ENCODE results near the gene SULF2. TPM values are rescaled to one million over a fixed set of nuclear protein-coding genes. Genes with fewer than 3 reads are reported as not detected.

SULF2 gene
- total and polyA plus RNA-seq, 9 of the 15 experiments (the other 6 are each of a cell fraction or from before 2014, with no cell fraction given), result 0.33 TPM; not detected in 8

DNA sequence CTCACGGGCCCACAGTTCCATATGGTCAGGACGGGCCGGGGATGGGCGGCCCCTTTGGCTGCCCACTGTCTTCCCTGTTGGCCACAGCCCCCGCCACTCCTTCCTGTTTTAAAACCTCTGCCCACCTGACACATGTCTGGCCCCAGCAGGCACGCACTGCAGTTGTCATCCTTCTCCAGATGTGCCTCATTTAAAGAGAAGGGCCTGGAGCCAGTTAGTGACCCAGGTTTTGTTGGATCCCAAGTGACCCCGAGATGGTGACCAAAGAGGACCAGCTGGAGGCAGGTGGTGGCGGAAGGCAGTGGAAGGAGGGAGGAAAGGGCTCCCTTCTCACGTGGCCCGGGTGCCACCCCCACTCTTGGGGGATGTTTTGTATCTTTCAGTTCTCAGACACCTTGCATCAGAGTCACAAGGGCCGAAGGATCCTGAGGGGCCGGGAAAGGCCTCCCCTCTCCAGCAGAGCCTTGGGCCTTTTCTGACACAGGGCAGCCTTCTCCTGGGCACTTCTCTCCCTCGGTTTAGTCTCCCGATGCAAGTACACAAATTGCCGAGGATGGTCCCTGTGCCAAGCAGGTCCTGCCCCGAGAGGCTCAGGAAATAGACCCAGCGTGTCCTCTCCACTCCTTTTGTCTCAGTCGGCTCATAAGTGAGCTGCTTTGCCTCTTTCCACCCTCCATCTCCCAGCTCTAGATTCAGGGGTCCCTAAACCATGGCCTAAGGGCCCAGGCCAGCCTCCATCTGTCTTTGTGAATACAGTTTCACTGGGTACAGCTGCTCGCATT, 117.6 kb downstream of the SULF2 start:
- intact Hi-C loops (cut with micrococcal nuclease), result no loop called here
- DNase-seq (ENCODE audit: extremely low read depth in 1 of 4, low spot score in 3 of 4), result no peak
- BruUV-seq (replicated peaks), result no TSS peak
- TF ChIP-seq, protein P1, sequence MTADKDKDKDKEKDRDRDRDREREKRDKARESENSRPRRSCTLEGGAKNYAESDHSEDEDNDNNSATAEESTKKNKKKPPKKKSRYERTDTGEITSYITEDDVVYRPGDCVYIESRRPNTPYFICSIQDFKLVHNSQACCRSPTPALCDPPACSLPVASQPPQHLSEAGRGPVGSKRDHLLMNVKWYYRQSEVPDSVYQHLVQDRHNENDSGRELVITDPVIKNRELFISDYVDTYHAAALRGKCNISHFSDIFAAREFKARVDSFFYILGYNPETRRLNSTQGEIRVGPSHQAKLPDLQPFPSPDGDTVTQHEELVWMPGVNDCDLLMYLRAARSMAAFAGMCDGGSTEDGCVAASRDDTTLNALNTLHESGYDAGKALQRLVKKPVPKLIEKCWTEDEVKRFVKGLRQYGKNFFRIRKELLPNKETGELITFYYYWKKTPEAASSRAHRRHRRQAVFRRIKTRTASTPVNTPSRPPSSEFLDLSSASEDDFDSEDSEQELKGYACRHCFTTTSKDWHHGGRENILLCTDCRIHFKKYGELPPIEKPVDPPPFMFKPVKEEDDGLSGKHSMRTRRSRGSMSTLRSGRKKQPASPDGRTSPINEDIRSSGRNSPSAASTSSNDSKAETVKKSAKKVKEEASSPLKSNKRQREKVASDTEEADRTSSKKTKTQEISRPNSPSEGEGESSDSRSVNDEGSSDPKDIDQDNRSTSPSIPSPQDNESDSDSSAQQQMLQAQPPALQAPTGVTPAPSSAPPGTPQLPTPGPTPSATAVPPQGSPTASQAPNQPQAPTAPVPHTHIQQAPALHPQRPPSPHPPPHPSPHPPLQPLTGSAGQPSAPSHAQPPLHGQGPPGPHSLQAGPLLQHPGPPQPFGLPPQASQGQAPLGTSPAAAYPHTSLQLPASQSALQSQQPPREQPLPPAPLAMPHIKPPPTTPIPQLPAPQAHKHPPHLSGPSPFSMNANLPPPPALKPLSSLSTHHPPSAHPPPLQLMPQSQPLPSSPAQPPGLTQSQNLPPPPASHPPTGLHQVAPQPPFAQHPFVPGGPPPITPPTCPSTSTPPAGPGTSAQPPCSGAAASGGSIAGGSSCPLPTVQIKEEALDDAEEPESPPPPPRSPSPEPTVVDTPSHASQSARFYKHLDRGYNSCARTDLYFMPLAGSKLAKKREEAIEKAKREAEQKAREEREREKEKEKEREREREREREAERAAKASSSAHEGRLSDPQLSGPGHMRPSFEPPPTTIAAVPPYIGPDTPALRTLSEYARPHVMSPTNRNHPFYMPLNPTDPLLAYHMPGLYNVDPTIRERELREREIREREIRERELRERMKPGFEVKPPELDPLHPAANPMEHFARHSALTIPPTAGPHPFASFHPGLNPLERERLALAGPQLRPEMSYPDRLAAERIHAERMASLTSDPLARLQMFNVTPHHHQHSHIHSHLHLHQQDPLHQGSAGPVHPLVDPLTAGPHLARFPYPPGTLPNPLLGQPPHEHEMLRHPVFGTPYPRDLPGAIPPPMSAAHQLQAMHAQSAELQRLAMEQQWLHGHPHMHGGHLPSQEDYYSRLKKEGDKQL (CRISPR knock-in tag; IDR thresholded peaks at IDR 0.05; ENCODE audit: borderline replicate concordance), result no peak
- no peak for TF ChIP-seq GTF2E2 (tag; IDR thresholded peaks at IDR 0.05)
- TF ChIP-seq, protein P2, sequence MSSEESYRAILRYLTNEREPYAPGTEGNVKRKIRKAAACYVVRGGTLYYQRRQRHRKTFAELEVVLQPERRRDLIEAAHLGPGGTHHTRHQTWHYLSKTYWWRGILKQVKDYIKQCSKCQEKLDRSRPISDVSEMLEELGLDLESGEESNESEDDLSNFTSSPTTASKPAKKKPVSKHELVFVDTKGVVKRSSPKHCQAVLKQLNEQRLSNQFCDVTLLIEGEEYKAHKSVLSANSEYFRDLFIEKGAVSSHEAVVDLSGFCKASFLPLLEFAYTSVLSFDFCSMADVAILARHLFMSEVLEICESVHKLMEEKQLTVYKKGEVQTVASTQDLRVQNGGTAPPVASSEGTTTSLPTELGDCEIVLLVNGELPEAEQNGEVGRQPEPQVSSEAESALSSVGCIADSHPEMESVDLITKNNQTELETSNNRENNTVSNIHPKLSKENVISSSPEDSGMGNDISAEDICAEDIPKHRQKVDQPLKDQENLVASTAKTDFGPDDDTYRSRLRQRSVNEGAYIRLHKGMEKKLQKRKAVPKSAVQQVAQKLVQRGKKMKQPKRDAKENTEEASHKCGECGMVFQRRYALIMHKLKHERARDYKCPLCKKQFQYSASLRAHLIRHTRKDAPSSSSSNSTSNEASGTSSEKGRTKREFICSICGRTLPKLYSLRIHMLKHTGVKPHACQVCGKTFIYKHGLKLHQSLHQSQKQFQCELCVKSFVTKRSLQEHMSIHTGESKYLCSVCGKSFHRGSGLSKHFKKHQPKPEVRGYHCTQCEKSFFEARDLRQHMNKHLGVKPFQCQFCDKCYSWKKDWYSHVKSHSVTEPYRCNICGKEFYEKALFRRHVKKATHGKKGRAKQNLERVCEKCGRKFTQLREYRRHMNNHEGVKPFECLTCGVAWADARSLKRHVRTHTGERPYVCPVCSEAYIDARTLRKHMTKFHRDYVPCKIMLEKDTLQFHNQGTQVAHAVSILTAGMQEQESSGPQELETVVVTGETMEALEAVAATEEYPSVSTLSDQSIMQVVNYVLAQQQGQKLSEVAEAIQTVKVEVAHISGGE (CRISPR knock-in tag; IDR thresholded peaks at IDR 0.05), result peak in 1 of 3 experiments; percentile 62; a peak in 2 of 6 replicates
- TF ChIP-seq, protein P3, sequence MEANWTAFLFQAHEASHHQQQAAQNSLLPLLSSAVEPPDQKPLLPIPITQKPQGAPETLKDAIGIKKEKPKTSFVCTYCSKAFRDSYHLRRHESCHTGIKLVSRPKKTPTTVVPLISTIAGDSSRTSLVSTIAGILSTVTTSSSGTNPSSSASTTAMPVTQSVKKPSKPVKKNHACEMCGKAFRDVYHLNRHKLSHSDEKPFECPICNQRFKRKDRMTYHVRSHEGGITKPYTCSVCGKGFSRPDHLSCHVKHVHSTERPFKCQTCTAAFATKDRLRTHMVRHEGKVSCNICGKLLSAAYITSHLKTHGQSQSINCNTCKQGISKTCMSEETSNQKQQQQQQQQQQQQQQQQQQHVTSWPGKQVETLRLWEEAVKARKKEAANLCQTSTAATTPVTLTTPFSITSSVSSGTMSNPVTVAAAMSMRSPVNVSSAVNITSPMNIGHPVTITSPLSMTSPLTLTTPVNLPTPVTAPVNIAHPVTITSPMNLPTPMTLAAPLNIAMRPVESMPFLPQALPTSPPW (CRISPR knock-in tag; IDR thresholded peaks at IDR 0.05), result no peak
- no peak for TF ChIP-seq NFE2 (IDR thresholded peaks at IDR 0.05; ENCODE audit: low read depth)

More for the DNA sequence above, 117.6 kb downstream of the SULF2 start:
- POLR2A ChIA-PET, result interaction anchor here (0.6 kb wide), 1 partner anchor 1611 kb away, joined by 3 read pairs; no protein-coding TSS in a partner anchor
- no peak overlapping the region for H2AFZ ChIP-seq (ENCODE audit: low read depth, low read length)
- H3K4me2 ChIP-seq (ENCODE audit: insufficient read depth, low read length), result no peak overlapping the region
- in situ Hi-C loops (cut with MboI), result no loop called here
- 3% methylated on average over 19 of the region's 19 CpGs for whole genome bisulfite sequencing (ENCODE audit: insufficient coverage, low coverage, missing lambda C conversion rate)
- H3K4me1 ChIP-seq (replicated peaks in 1 of 2; ENCODE audit: control insufficient read depth in 2 of 2, insufficient read depth in 2 of 2, low read length in 2 of 2), result peaks cover 0 to 13% of the 10 kb centered on the region in 2 experiments; a peak in 2 of 5 replicates
- no peak overlapping the region for H3K27ac ChIP-seq (ENCODE audit: extremely low read depth, low read depth, low read length)
- no peaks in the 10 kb centered on the region for H3K9me3 ChIP-seq (replicated peaks; ENCODE audit: control insufficient read depth, insufficient read depth, low read depth, low read length)
- H3K9ac ChIP-seq (ENCODE audit: insufficient read depth in 1 of 2, low read depth in 2 of 2, low read length in 2 of 2), result no peak overlapping the region
- no peaks in the 10 kb centered on the region for H3K79me2 ChIP-seq (ENCODE audit: control insufficient read depth, insufficient read depth, low read length)
- no peaks in the 10 kb centered on the region for H3K9me1 ChIP-seq (ENCODE audit: control insufficient read depth, insufficient read depth, low read length)
- no peak for FAIRE-seq
- CTCF ChIA-PET (ENCODE audit: low intra/inter-chr PET ratio), result no interaction called here
- peaks cover 24% of the 10 kb centered on the region for H4K20me1 ChIP-seq (replicated peaks; ENCODE audit: control insufficient read depth, insufficient read depth, low read length)
- no peaks in the 10 kb centered on the region for H3K36me3 ChIP-seq (ENCODE audit: control insufficient read depth, insufficient read depth, low read length)
- H3K27me3 ChIP-seq (ENCODE audit: control insufficient read depth in 2 of 2, insufficient read depth in 2 of 2, low read length in 2 of 2), result peaks cover 65 to 79% of the 10 kb centered on the region in 2 experiments
- H3K4me3 ChIP-seq, result no peak overlapping the region
- ATAC-seq, result no peak
